GM12873 (cell line): ENCODE results near the gene UFC1.
A peak's percentile ranks its signal among the peaks of the same experiment; 100 is the strongest.

ENCODE experiments used
- TF ChIP-seq, protein P1 (sequence below): IDR thresholded peaks from 2 replicates; pipeline ENCODE4 v1.5.1; 2012; ENCODE audit warnings: low read depth, mild to moderate bottlenecking, moderate library complexity, low read length, control low read depth; ENCODE audit not compliant: insufficient read depth; ENCODE audit errors: missing control alignments

UFC1 gene

DNA sequence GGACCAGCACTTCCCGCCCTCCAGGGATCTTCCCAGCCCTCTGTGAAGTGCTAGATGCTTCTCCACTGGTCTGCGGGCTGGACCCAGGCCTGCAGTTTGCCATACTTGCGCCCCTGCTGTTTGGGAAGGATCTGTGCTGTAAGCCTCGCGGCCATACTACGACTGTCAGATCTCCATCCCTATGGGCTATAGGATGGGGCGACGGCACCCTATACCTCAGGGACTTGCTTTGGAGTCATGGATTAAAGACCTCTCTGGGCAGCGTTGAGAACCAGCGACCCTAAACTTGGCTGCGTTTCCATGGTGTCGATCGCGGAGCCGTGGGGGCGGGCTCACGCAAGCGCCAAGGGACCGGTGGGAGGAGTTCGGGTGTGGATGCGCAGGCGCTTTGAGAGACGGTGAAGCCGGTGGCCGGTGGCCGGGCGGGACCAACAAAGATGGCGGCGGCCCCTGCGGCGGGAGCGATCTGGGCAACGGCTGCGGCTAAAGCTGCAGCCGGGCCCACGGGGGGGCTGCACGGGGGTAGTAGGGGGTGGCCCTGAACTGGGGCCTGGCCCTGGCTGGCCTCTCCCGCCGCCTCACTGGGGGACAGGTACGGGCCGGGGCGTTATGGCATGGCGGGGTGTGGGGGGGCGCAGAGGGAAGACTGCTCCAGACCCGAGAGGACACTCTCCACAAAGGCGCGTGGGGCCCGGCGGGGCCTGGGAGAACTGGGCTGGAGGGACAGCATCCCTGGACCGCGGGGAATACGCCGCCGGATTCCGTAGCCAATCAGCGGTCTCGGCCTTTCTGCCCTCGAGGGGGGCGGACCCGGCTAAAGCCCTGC is 5.5 kb downstream of the UFC1 start, which contains the start of gene USP21:
Gene USP21, plus strand, starts transcription at position 414 of the 826 bp plus-strand sequence. CDS start 1,141 bp downstream, outside the sequence.
- TF ChIP-seq, protein P1, sequence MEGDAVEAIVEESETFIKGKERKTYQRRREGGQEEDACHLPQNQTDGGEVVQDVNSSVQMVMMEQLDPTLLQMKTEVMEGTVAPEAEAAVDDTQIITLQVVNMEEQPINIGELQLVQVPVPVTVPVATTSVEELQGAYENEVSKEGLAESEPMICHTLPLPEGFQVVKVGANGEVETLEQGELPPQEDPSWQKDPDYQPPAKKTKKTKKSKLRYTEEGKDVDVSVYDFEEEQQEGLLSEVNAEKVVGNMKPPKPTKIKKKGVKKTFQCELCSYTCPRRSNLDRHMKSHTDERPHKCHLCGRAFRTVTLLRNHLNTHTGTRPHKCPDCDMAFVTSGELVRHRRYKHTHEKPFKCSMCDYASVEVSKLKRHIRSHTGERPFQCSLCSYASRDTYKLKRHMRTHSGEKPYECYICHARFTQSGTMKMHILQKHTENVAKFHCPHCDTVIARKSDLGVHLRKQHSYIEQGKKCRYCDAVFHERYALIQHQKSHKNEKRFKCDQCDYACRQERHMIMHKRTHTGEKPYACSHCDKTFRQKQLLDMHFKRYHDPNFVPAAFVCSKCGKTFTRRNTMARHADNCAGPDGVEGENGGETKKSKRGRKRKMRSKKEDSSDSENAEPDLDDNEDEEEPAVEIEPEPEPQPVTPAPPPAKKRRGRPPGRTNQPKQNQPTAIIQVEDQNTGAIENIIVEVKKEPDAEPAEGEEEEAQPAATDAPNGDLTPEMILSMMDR: peak; percentile 36

DNA sequence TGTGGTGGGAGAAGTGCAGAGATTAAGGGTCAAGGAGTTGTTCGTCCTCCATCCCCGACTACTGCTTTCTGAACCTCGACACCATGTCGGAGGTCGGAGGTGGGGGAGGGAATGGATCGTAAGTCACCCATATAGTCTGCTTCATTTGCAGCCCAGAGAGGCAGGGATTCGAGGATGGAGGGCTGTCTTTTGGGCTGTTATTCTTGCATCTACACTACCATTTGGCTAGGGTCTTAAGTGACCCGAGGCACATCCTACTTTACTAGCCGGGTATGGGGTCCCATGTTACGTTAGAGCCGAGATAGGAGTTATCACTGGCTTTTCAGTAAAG is 6.1 kb downstream of the UFC1 start:
- TF ChIP-seq, protein P1: no peak

DNA sequence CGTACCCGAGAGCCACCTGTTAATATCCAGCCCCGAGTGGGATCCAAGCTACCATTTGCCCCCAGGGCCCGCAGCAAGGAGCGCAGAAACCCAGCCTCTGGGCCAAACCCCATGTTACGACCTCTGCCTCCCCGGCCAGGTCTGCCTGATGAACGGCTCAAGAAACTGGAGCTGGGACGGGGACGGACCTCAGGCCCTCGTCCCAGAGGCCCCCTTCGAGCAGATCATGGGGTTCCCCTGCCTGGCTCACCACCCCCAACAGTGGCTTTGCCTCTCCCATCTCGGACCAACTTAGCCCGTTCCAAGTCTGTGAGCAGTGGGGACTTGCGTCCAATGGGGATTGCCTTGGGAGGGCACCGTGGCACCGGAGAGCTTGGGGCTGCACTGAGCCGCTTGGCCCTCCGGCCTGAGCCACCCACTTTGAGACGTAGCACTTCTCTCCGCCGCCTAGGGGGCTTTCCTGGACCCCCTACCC is 6.9 kb downstream of the UFC1 start:
- TF ChIP-seq, protein P1: no peak

DNA sequence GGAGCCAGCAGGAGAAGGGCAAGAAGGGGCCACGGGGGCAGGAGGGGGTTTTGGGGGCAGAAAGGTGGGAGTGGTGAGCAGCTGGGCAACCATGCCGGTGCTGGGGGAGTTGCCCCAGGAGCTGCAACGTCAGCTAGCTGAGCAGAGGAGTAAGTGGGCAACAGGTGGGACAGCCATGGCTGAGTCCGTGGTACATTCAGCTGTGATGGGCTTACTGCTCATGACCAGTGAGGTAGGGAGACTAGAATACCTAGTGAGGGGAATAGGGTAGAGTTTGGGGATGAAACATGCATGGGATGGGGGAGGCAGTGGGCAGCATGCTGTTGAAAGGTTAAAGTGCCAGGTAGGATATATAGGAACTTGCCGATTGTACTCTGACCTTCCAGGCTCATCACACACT is 7.9 kb downstream of the UFC1 start:
- TF ChIP-seq, protein P1: no peak

DNA sequence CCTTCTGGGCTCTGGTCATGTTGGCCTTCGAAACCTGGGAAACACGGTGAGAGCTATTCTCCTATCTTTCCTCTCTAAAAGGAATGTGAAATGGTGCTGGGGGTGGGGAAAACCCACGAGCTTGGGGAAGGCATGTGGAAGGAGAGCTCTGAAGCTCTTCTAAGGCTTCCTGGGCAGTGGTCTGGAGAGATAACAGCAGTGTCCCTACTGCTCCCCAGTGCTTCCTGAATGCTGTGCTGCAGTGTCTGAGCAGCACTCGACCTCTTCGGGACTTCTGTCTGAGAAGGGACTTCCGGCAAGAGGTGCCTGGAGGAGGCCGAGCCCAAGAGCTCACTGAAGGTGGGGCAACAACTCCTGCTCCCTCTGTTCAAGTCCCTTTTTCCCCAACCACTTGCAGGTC is 8.3 kb downstream of the UFC1 start:
- TF ChIP-seq, protein P1: no peak

DNA sequence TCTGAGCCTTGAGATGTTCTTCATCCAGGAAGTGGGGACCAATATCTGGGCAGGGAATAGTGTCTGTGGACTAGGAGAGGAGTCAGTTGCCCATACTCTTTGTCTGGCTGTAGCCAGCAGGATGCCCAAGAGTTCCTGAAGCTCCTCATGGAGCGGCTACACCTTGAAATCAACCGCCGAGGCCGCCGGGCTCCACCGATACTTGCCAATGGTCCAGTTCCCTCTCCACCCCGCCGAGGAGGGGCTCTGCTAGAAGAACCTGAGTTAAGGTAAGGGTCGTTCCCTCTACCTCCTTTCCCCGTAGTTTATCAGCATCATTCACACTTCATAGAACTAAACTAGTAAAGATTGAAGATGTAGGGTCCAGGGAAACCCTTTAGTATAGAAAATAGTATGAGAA is 9.0 kb downstream of the UFC1 start:
- TF ChIP-seq, protein P1: no peak

DNA sequence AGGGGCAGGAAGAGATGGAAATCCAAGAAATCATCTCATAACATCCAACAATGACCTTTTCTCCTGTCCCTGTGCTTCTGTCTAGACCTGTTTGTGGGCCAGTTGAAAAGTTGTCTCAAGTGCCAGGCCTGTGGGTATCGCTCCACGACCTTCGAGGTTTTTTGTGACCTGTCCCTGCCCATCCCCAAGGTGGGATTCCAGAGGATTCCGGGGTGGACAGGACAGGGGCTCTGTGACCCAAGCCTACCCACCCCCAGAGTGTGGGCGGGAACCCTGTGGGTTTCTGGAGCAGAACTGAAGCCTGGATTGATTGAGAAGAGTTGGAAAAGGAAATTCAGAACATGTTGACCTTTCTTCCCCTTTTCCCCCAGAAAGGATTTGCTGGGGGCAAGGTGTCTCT is 10.0 kb downstream of the UFC1 start:
- TF ChIP-seq, protein P1: no peak
